Ramos (cell line): Measurements from ENCODE around the gene CNST.
"Not testable (repeated sequence)": the region's sequence is repeated elsewhere in the genome, so short reads cannot be mapped to it uniquely, and the experiment has no call there.

Experiments
- in situ Hi-C: fragments of 300-500 bp; cut with MboI; formaldehyde crosslinking; loops from one replicate; pipeline ENCODE4 v1.14.3; 2022; ENCODE audit warnings: low sequenced_read_pairs; ENCODE audit not compliant: unreplicated experiment

CNST gene

DNA sequence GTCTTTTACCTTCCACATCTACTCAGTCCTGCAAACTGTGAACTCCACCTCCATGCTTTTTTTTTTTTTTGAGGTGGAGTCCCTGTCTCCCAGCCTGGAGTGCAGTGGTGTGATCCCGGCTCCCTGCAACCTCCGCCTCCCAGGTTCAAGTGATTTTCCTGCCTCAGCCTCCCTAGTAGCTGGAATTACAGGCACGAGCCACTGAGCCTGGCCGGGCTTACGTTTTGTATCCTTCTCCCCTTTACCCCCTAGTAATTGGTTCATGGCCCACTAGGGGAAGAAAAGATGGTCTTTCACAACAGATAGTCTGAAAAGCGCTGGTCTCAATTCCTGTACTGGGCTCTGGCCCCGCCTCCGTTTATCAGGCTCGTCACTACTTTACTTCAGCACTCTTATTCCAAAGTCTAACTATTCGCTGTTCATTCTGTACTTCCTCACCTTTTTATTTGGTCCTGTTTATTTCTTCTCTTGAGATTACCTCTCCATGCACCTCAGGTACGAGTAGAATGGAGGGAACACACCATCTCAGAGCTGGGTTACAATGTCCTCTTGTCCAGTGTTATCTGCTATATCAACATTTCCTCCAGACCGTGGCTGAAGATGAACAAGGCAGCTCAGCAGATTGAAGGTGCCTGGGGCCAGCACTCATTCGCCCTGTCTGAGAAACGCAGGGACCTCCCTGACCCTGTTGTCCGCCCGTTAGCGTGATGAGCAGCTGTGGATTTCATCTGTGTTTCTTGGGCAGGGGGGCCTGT is 16.2 kb downstream of the CNST start:
- in situ Hi-C loops: no loop called here

DNA sequence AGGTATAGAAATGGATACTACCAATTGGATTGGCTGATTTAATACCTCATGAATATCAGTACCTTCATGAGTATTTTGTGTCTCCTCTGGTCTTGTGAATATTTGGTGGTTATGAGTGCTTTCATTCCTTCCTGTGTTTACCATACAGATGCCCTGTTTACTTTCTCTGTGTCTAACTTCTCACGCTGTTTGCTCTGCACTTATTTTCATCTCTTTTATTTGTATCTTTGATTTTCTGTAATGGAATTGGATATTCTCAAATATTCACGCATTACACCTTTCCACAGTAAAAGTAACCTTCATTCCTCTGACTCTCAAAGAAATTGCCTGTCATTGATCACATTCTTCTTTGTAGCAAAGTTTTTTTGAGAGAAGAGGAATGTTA is 16.8 kb downstream of the CNST start:
- in situ Hi-C loops: no loop called here

DNA sequence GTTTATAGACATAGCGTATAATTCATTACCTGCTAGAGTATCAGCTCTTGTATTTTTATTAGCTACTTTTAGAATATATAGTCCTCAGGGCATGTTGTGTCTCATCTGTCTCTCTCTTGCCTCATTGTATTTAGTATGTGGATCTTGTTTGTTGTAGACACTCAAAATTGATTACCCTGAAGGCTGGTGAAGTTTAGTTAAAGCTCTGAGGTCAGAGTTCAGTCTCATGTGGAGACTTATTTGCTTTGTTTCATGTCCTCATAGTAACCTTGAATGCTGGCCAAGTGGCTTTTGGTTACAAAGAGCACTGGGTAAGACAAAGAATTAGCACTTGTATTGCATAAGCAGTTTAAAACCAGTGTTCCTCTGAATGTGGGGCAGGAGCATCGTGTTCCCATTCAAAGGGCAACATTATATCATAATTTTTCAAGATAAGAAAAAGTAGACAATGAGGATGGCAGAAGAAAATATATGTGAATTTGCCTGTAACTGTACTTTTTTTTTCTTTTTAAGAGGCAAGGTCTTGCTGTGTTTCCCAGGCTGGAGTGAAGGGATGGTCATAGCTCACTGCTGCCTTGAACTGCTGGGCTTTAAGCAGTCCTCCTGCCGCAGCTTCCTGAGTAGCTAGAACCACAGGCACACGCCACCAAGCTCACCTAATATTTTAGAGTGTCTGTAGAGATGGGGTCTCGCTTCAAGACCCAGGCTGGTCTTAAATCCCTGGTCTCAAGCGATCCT is 17.4 kb downstream of the CNST start:
- in situ Hi-C loops: no loop called here

DNA sequence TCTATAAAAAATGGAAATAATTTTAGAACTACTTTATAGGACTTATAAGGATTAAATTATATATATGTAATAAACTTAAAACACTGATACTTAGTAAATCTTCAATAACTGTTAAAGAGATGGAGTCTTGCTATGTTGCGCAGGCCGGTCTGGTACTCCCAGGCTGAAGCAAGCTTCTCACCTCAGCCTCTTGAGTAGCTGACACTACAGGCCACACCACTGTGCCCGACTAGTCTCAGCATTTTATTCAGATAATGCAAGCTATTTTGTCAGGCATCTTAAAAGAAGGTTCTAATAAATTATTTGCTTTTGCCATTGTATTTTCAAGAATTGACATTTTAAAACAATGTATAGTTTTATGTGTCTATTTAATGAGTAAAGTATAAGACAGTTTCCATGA is 20.8 kb downstream of the CNST start:
- in situ Hi-C loops: no loop called here

DNA sequence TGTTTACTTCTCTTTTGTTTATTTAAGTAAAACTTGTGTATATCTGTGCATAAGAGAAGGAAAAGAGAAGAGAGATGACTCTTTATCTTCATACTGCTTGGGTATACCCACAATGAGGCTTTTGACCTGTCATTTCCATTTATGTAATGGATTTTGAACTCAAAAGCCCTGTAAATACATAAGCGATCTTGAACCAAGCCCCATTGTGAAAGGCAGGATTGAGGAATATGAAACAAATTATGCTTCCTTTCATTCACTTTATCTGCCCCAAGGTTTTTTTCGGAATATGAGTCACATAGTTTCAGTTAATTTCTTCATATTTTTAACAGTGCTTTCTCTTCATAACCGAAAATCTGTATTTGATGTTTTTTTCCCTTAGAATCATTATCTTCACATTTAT is 21.4 kb downstream of the CNST start:
- in situ Hi-C loops: no loop called here

DNA sequence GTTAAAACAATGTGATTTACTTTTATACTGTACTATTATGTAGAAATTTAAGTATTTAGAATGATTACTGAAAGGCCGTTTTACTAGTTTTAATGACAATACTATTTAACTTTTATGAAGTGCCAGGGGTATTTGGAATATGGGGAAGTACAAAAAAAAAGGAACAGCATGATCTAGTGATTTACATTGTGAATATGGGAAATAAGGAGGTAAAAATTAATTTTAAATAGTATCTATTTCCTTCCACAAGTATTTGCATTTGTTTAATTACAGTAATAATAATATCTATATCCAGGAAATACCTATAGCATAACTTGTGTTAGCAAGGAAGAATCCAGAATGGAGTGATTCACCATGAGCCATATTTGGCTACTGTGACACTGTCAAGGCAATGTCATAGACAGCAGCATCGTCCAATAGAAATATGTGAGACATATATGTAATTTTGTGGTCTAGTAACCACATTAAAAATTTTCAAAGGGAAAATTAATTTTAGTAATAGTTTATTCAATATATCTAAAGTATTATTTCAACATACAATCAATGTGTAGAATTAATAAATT is 22.0 kb downstream of the CNST start:
- in situ Hi-C loops: no loop called here

DNA sequence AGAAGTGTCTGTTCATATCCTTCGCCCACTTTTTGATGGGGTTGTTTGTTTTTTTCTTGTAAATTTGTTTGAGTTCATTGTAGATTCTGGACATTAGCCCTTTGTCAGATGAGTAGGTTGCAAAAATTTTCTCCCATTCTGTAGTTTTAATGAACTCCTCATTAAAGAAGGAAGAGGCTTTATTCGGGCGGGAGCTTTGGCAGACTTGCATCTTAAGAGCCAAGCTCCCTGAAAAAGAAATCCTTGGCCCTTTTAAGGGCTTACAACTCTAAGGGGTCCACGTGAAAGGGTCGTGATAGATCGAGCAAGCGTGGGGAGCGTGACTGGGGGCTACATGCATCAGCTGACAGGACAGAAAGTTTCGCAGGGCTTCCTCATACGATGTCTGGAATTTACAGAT is 23.7 kb downstream of the CNST start:
- in situ Hi-C loops: not testable (repeated sequence)

DNA sequence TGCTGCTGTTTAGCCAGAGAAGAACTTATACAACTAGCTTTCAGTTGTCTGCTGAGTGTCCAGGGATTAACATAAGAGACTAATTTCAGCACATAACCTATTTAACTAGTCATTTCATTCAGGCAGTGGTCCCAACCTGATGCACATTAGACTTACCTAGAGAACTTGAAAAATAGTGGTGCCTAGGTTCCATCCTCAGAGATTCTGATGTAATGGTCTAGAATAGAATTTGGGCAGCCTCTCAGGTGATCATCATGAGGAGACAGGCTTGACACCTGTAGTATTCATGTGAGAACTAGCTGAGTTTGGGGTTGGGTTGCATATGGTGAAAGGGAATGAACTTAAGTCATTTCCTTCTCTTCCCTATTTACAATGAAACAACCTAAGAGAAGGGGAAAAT is 24.8 kb downstream of the CNST start:
- in situ Hi-C loops: no loop called here

DNA sequence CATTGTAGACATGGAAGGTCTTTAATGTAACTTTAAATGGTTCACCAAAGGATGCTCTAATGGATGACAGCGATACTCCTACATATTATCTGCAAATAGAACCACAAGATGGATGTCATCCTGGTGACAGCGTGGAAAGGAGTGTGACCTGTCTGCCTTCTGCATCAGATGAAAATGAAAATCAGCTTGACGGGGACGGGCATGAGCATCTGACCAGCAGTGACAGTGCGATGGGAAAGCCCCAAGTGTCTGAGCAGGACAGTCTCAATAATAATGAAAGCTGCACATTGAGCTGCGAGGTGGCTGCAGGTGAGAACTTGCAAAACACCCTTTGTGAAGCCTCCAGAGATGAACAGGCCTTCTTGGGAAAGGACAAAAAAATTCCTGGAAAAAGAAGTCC is 25.2 kb downstream of the CNST start:
- in situ Hi-C loops: no loop called here

DNA sequence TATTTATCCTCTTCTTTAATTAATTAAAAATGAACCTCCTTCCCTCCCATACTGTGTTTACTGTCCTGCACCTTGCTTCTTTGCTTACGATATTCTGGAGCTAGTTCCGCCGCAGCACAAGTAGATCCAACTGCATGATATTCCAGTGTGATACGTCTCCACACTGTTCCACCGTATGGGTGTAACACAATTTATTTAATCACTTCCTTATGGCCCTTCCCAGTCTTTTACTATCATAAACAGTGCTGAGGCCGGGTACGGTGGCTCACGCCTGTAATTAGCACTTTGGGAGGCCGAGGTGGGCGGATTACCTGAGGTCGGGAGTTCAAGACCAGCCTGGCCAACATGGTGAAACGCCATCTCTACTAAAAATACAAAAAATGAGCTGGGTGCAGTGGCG is 25.7 kb downstream of the CNST start:
- in situ Hi-C loops: no loop called here

DNA sequence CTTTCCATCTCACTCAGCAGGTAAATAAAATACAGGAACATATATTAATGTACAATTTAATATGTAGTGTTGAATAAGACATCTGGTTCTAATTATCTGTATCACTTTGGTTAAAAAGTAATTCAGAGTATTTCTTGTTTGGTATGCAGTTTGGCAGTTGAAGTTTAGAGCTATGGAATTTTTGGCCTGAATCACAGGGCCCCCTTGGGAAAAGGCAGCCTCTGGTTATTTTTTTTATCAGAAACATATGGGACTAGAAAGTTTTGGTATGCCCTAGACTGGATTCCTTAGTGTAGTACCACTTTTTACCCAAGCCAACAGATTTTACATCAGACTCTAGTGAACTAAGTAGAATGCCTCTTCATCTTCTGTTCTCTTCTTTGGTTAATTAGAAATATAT is 26.4 kb downstream of the CNST start:
- in situ Hi-C loops: no loop called here

DNA sequence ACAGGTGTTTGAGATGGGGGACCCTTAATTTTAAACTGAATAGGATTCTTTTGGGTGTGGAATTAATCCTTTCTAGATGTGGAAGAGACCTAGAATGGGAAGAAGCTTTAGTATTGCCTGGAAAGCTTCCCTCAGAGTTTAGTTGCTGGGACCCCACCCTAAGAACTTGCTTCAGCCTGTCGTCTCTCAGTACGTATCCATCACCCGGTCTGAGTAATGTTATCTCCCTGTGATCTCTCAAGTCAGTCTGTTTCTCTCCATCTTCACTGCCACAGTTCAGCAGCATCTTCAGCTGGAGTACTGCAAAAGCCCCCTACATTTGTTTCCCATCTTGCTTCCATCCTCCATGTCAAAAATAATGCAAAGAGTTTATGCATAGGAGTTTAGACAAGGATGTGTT is 28.9 kb downstream of the CNST start:
- in situ Hi-C loops: no loop called here

DNA sequence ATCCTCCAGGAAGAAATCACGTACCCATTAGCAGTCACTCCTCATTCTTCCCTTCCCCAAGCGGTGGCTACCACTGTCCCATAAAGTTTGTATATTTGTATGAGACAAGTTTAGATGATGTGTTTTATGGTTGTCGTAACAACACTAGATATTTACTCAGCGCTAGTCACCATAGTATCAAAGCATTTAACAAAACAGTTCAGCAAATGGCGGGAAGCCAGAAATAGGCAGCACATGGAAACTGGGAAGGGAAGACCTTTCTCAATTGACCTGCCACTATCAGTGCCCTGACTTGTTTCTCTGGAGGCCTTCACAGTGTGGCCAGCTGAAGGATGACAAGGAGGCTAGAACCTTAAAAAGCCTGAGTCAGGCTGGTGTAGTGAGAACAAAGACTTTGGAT is 31.1 kb downstream of the CNST start:
- in situ Hi-C loops: no loop called here

DNA sequence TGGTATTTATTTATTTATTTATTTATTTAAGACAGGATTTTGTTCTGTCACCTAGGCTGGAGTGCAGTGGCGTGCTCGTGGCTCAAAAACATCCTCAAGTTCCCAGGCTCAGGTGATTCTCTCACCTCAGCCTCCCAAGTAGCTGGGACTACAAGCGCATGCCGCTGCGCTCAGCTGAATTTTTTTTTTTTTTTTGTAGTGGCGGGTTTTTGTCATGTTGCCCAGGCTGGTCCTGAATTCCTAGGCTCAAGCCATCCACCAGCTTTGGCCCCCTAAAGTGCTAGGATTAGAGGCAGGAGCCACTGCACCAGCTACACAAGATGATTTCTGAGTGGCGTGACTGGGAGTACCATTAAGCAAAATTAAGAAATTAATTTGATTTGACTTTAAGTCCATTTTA is 31.7 kb downstream of the CNST start:
- in situ Hi-C loops: no loop called here

DNA sequence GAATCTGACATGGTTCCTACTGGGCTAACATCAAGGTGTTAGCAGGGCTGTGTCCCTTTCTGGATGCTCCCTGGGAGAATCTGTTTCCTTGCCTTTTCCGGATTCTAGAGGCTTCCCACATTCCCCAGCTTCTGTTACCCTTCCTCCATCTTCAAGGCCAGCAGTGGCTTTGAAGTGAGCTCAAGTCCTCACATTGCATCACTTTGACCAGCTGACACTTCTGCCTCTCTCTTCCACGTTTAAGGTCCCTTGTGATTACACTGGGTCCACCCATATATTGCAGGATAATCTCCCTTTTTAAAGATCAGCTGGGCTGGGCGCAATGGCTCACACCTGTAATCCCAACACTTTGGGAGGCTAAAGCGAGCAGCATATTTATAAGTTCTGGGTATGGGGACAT is 33.1 kb downstream of the CNST start:
- in situ Hi-C loops: no loop called here

DNA sequence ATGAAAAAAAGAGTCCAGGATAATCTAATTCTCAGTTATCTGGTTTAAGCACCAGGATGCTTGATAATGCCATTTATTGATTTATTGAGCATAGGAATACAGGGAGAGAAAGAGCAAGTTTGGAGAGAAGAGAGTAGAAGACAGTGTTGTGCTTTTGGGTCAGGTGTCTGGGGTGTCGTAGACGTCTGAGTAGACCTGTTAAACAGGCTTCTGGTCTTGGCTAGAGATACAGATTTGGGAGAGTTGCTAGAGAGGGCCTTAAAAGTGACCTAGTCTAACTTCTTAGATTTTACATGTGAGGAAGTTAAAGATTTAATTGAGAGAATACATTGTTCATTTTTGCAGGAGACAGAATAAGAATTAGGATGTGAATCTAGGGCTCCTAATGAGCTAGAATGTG is 34.3 kb downstream of the CNST start:
- in situ Hi-C loops: no loop called here

DNA sequence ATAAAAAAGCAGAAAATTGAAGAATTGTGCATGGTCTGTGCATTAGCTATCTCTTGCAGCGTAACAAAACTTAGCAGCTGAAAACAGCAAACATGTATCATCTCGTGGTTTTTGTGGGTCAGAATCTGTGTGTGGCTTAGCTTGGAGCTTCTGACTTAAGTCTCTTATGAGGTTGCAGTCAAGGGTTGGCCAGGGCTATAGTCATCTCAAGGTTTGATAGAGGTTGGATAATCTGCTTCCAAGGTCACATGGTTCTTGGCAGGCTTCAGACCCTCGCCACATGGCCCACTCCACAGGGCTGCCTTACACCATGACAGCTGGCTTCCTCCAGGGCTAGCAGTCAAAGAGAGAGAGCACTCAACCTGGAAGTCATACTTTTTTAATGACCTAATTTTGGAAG is 35.9 kb downstream of the CNST start:
- in situ Hi-C loops: no loop called here

DNA sequence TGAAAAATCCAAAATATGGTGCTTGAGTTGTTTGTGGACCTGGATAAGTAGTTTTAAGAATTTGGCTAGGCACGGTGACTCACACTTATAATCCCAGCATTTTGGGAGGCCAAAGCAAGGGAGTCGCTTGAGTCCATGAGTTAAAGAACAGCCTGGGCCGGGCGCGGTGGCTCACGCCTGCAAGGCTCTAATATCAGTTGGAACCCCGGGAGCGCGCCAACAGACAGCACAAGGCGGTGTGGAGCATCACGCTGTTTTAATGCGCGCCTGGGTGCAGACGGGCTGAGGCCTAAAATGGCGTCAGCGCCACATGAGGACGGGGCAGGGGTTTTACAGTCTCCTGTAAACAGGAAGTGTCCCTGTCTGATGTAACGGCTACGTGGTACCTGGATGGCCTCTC is 39.0 kb downstream of the CNST start:
- in situ Hi-C loops: not testable (repeated sequence)

DNA sequence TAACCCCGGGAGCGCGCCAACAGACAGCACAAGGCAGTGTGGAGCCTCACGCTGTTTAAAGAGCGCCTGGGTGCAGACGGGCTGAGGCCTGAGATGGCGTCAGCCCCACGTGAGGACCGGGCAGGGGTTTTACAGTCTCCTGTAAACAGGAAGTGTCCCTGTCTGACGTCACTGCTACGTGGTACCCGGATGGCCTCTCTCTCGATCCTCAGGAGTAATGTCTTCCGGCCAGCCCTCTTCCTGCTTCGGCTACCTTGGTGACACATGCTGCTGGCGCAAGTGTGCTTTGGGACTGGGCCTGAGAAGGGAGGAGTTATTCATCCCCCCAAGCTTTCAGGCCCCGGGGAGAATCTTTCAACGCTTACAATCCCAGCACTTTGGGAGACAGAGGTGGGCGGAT is 41.2 kb downstream of the CNST start:
- in situ Hi-C loops: no loop called here

DNA sequence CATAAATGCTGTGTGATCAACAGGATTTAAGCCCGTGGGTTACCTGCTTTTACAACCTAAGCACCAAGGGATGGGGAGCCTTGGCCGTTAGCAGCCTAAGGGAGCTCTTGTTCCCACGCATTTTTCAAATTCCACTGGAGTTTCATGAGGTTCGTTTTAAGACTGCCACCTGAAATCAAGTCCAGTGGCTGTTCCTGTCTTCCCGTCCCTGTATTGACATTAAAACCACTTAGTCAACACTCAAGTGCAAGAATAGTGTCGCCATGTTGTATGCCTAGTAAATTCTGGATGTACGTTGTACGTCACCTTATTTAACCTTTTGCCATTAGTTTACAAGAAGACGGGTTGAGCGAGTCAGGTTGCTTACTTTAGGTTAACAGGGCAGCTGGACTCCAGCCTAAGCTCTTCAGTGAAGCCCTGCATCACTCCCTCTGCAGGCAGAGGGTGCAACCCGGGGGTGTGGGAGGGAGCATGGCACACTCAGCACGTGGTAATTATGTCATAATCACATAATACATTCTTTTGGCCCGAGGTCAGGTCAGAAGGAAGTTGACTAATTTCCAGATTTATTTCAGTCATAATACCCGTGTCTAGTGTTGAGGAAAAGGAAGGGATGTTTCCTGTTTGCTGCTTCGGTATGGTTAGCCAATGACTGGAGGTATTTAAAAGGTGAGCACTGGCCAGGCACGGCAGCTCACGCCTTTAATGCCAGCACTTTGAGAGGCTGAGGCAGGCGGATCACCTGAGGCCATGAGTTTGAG is 42.5 kb downstream of the CNST start:
- in situ Hi-C loops: no loop called here

DNA sequence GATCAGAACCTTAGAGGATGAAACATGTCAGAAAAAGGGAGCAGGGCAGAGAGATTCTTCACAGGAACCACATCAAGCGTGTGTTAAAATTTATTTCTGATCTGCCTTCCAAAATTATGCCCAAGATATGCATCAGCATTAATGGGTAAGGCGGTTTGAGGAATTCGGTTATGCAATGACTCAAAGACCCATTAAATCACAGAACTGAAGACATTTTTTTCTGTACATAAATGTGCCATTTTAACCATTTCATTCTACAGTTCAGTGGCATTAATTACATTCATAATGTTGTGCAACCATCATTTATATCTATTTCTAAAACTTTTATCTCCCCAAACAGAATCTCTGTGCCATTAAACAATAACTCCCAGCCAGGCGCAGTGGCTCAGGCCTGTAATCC is 43.4 kb downstream of the CNST start:
- in situ Hi-C loops: no loop called here
